Measurements from ENCODE around the gene COBL.

COBL gene

GRCh38 chr7:51141451-51142003, 175.1 kb downstream of the COBL start:
- DNase-seq (ENCODE audit: low spot score), result no peak

DNA sequence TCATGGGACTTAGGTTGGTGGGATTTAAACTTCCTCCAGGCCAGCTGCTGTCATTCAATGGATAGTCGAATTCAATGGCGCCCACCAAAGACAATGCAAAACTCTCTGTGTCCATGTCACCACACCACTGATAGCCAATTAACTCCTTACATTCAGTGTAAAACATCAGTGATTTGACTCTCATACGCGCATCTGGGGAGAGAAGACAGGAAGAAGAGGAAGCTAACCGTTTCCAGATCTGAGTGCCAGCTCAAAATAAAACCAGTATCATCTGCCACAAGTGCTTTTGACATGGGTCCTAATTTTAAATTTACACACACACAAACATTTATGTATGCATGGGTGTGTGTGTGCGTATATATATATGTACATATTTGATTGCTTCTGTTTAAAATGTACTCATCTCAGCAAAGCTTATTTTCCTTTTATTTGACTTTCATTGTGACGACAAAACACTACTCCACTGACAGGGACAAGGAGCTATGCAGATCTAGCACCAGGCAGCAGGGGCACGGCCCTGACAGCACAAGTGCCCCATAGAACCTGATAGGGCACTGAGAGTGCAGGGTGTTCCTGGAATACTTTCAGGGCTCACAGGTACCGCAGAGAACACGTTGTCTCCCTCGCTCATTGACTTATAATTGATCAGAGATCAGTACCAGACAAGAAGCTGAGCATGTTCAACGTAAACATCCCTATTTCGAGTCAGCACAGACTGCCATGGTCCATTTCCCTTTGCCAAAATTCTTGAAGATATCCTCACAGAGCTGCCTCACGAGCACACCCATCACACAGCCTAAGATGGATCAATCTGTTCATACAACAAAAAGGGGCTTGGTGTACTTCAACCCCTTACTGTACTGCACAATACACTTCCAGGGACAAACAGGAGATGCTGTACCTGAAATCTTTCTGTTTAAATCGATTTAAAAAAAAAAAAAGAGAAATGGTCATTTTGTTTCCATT, 176.1 kb downstream of the COBL start:
- DNase-seq (ENCODE audit: low spot score), result no peak

DNA sequence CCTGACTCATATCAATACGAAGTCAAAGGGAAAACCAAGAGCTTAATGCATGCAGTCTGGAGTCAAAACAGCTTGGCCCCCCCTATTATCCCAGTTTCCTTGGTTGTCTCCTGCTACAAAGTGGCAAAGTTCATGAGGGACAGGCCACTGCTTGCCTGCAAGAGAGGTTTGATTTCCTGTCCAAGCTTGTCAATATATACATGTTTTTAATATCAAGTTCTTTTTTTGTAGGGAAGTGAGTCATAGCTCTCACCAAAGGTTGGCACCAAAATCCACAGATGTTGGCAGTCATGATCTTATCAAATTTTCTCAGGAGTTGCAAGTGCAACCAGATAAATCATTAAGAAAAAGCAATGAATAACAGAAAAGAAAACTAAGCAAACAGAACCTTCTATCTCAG, 176.8 kb downstream of the COBL start:
- DNase-seq (ENCODE audit: low spot score), result no peak

GRCh38 chr7:51138123-51139085, 178.2 kb downstream of the COBL start:
- DNase-seq (ENCODE audit: low spot score), result no peak

DNA sequence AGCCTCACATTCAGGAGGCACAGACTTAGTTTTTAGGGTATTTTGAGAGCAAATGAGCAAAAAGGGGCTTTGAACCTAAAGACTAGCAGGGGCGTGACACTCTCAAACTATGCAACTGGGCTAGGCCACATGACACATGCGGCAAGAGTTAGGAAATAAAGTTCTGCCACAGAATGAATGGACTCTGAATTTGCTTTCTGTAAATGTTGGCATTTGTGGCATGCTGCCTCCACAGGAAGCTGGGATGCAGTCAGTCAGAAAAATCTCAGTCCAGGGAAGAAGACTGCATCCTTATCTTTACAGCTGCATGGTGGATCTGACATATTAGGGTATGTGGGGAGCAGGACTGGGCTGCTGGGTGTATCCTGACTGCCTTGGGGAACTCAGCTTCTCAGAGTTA, 181.0 kb downstream of the COBL start:
- no peak for DNase-seq (ENCODE audit: low spot score)

GRCh38 chr7:51134013-51134441, 182.6 kb downstream of the COBL start:
- no peak for DNase-seq (ENCODE audit: low spot score)

GRCh38 chr7:51132661-51133060, 183.9 kb downstream of the COBL start:
- DNase-seq (ENCODE audit: low spot score), result no peak

- no peak for DNase-seq (ENCODE audit: low spot score)
Observed at GRCh38 chr7:51129527-51130472, 186.8 kb downstream of the COBL start.

GRCh38 chr7:51128545-51129435, 187.8 kb downstream of the COBL start:
- no peak for DNase-seq (ENCODE audit: low spot score)

DNA sequence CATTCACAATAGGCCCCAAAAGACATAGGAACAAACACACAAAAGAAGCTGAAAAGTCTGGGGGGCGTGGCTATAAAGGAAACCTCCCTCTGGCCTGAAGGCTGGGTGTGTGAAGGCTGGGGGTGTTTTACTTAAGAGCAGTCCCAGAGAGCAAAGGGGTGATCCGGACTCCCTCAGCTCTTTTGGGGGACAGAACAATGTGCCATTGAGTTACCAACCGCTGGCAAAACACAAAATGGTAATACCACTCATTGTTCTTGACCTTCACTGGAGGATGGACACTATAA, 189.0 kb downstream of the COBL start:
- DNase-seq (ENCODE audit: low spot score), result no peak

GRCh38 chr7:51126813-51127617, 189.6 kb downstream of the COBL start:
- no peak for DNase-seq (ENCODE audit: low spot score)

DNA sequence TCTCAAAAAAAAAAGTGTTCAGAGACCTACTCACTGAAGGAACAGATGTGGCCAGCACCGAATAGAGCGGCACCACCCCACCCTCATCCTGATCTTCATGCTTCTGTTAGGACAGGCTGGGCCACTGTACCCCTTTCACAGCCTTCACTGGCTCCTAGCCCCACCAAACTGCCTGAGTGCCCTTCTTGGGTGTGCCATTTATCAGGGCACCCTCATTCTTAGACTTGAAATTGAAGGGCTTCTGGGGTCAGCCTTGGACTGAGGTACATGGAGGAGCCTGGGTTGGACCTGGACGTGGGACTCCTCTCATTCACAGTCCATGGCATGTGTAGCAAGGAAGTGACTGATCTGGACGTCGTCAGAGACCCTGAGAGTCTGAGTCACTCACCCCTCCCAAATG, 190.3 kb downstream of the COBL start:
- DNase-seq (ENCODE audit: low spot score), result no peak

DNA sequence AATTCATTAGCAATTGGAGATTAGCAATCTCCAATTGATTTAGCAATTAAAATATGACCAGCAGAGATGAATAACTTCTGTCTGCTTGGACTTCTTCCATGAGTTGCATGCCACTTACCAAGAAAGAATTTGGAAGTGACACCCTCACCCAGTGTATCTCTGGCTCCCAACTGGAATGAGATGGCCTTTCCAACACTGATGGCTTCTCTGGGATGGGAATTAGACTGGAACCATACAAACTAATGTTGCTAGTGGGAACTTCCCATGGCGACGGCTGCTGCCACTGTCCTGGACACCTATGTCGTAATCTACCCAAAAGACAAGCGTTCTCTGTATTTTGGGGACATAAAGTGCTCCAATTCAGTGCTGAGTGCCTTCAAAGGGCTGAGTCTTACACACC, 192.3 kb downstream of the COBL start:
- no peak for DNase-seq (ENCODE audit: low spot score)

GRCh38 chr7:51123322-51124019, 193.1 kb downstream of the COBL start:
- no peak for DNase-seq (ENCODE audit: low spot score)

DNA sequence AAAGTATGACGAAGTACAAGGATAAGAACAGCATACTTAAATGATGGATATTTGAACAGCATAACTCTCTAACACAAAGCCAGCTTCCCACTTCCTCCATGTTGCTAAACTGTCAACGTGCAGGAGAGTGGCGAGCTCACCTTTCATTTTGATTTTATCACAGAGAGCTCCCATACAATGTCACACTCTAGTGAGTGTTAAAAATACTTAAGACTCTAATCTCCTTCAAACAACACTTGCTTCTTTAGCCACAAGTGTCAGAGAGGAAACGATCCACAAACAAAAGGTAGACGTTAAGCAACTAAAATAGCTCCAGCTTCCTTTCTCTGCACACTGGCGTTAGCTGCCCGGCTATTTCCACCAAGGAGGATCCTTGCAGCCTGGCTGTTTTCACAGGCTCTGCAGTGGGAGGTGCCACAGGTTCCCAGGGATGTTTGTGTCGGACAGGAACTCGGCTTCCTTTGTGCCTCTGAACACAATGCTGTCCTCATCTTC, 194.6 kb downstream of the COBL start:
- DNase-seq (ENCODE audit: low spot score), result no peak

DNA sequence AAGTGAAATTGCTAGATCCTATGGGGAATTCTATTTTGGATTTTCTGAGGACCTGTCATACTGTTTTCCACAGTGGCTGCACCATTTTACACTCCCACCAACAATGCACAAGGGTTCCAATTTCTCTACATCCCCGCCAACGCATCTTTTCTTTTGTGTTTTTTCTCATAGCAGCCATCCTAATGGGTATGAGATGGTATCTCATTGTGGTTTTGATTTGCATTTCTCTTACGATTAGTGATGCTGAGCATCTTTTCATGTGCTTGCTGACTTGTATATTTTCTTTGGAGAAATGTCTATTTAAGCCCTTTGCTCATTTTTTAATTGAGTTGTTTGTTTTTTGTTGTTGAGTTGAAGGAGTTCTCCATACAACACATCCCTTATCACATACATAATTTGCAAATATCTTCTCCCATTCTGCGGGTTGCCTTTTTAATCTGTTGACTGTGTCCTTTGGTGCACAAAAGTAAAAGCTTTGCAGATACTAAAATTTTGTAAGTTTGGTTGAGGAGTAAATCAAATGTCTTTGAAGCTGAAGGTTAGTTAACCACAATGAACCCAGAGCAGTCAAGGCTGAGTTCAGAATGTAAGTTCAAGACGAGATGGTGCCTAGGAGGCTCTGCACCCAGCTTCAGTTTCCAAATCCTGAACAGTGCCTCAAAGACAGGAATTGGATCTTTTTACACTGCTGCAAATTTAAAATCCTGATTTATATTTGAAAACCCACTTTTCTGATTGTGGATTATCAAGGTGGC, 195.4 kb downstream of the COBL start:
- DNase-seq (ENCODE audit: low spot score), result no peak

DNA sequence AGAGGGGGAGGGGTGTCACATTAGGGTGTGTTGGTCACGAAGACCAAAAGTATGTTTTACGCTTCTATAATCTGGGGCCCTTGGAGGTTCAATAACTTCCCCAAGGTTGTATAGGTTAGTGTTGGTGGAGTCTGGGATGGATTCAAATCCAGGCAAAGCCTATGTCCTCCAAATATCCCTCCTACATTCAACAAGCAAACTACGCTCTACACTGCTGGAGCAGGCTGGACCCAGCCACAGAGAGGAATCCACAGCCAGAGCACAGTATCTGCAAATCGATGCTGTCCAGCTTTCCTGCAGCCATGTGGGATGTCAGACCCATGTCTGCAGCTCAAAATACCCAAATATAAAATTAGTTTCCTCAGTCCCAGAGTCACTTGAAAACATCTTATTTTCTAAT, 198.0 kb downstream of the COBL start:
- DNase-seq (ENCODE audit: low spot score), result no peak

- DNase-seq (ENCODE audit: low spot score), result no peak
Observed at GRCh38 chr7:51114501-51114900, 202.1 kb downstream of the COBL start.

Data from hematopoietic multipotent progenitor cell treated with erythropoietin and hydrocortisone succinate and interleukin-3 and kit ligand, for 15 days (in vitro differentiated cells).